Measurements from ENCODE around the gene CPM. TPM values are rescaled to one million over a fixed set of nuclear protein-coding genes. Genes with fewer than 3 reads are reported as not detected.

CPM gene
- total and polyA plus RNA-seq, 2 donors (not counting 3 experiments of a cell fraction or from before 2014, with no cell fraction given), result not detected

- H3K36me3 ChIP-seq (ENCODE audit: control insufficient read depth in 2 of 2, extremely low read depth in 1 of 2, insufficient read depth in 2 of 2, low read length in 2 of 2), result no peaks in the 10 kb centered on the region
These were observed 32.7 kb downstream of the CPM start for GRCh38 chr12:68900241-68900640.

More at GRCh38 chr12:68900241-68900640, 32.7 kb downstream of the CPM start:
- dilution Hi-C loops (cut with MboI; ENCODE audit: extremely low pct_ligation_motif_present, low sequenced_read_pairs) (no loop called here), intact Hi-C loops (cut with micrococcal nuclease) (no loop called here)
- POLR2A ChIA-PET, result no interaction called here
- no peak for FAIRE-seq
- Histone ChIP-seq H3K27ac (ENCODE audit: insufficient read depth, low read depth, low read length) (no peak overlapping the region), H2AFZ (ENCODE audit: low read depth, low read length) (no peak overlapping the region), H4K20me1 (replicated peaks; ENCODE audit: control insufficient read depth, extremely low read depth, insufficient read depth, low read length) (no peaks in the 10 kb centered on the region), H3K4me2 (ENCODE audit: insufficient read depth, low read length) (no peak overlapping the region), H3K4me3 (replicated peaks in 1 of 3; ENCODE audit: insufficient read depth in 1 of 3, low read depth in 1 of 3, low read length in 3 of 3) (no peak overlapping the region), H3K4me1 (ENCODE audit: control insufficient read depth, extremely low read depth, insufficient read depth, low read length) (no peaks in the 10 kb centered on the region), H3K27me3 (ENCODE audit: control insufficient read depth in 2 of 2, insufficient read depth in 2 of 2, low read length in 2 of 2) (peaks cover 2 to 10% of the 10 kb centered on the region in 2 experiments), H3K9ac (replicated peaks; ENCODE audit: extremely low read depth, insufficient read depth, low read length) (no peak overlapping the region), H3K9me1 (replicated peaks; ENCODE audit: control insufficient read depth, extremely low read depth, insufficient read depth, low read length) (no peaks in the 10 kb centered on the region), H3K79me2 (ENCODE audit: control insufficient read depth, insufficient read depth, low read length) (no peaks in the 10 kb centered on the region), H3K9me3 (replicated peaks; ENCODE audit: control insufficient read depth, insufficient read depth, low read length) (no peaks in the 10 kb centered on the region)
- TF ChIP-seq FOS (IDR thresholded peaks at IDR 0.05; ENCODE audit: borderline replicate concordance, insufficient read depth, low read length) (no peak), MYC (IDR thresholded peaks at IDR 0.05; ENCODE audit: low read depth, low read length) (no peak), POLR2AphosphoS5 (IDR thresholded peaks at IDR 0.05; ENCODE audit: insufficient read depth, low read depth, low read length) (no peak), JUN (IDR thresholded peaks at IDR 0.05; ENCODE audit: borderline replicate concordance, insufficient read depth, insufficient read length, low read depth) (no peak), POLR2A (IDR thresholded peaks at IDR 0.05; ENCODE audit: low read depth, low read length) (no peak), EZH2 (IDR thresholded peaks at IDR 0.05; ENCODE audit: borderline replicate concordance, low read depth, low read length, severe bottlenecking) (no peak)
- TF ChIP-seq, protein P1, sequence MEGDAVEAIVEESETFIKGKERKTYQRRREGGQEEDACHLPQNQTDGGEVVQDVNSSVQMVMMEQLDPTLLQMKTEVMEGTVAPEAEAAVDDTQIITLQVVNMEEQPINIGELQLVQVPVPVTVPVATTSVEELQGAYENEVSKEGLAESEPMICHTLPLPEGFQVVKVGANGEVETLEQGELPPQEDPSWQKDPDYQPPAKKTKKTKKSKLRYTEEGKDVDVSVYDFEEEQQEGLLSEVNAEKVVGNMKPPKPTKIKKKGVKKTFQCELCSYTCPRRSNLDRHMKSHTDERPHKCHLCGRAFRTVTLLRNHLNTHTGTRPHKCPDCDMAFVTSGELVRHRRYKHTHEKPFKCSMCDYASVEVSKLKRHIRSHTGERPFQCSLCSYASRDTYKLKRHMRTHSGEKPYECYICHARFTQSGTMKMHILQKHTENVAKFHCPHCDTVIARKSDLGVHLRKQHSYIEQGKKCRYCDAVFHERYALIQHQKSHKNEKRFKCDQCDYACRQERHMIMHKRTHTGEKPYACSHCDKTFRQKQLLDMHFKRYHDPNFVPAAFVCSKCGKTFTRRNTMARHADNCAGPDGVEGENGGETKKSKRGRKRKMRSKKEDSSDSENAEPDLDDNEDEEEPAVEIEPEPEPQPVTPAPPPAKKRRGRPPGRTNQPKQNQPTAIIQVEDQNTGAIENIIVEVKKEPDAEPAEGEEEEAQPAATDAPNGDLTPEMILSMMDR (IDR thresholded peaks at IDR 0.05; ENCODE audit: extremely low read depth in 1 of 2, insufficient read depth in 1 of 2, low read depth in 1 of 2, low read length in 2 of 2), result no peak
- TF ChIP-seq, protein P2, sequence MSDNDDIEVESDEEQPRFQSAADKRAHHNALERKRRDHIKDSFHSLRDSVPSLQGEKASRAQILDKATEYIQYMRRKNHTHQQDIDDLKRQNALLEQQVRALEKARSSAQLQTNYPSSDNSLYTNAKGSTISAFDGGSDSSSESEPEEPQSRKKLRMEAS (IDR thresholded peaks at IDR 0.05; ENCODE audit: insufficient read depth, insufficient read length), result no peak
- no TSS peak for BruUV-seq (replicated peaks)
- CTCF ChIA-PET, result interaction anchor here (1.1 to 1.3 kb wide), 2 partner anchors 170 to 254 kb away, joined by 3 read pairs; no protein-coding TSS in a partner anchor
- no peak for DNase-seq (ENCODE audit: low read depth, low spot score)
